ENCODE data around the gene AP1G1.
A peak's percentile ranks its signal among the peaks of the same experiment; 100 is the strongest.
"Not testable (repeated sequence)": the region's sequence is repeated elsewhere in the genome, so short reads cannot be mapped to it uniquely, and the experiment has no call there.

AP1G1 gene

DNA sequence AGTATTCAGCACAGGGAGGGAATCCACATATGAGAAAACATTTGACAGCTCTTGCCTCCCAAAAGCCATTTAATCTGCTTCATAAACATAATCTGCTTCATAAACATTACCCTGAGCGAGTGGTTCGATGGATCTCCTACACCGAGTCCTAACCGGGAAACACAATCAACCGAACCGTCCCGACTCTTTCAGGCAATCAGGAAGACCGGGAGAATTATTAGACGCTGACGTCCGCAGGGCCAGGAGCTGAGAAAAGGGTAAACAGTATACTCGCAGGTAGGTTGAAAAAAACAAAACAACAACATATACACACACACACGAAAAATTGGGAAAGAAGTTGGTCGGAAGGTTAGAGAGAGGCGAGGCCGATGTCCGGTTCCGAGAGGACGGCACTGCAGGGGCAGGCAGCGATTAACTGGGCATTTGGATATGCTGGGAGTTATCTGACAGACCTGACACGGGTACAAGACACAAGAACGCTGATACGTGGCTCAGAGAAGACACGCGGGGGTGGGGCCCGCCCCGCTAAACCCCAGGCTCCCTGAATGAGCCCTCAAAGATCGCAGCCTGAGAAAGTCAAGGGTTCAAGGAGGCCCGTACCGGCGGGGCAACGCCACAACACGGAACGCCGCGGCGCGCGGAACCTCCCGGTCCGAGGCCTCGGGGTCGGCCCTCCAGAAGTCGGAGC lies 585 bp downstream of the AP1G1 start:
- DNase-seq = peak; percentile 20

- DNase-seq = no peak
Measured at GRCh38 chr16:71803305-71803690, 5.3 kb downstream of the AP1G1 start.

GRCh38 chr16:71796501-71797097 lies 12.0 kb downstream of the AP1G1 start:
- DNase-seq = no peak

- no peak for DNase-seq
Measured at GRCh38 chr16:71794943-71795342, 13.7 kb downstream of the AP1G1 start.

DNA sequence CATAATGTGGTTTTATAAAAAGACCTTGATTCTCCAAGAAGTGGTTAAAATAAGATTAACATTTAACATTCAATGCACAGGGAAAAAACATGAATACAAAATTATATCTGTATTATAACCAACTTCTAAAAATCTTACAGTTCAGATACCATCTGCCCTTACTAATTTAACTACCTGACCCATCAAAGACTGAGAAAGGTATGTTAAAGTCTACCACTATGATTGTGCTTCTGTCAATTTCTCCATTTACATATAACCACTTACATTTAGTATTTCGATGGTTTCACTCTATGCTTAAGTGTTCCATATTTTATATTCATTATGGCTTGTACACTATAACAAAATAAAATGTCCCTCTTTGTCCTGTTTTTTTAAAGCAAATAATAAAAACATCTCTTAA lies 14.6 kb downstream of the AP1G1 start:
- no peak for DNase-seq

- no peak for DNase-seq
Measured at GRCh38 chr16:71792176-71792575, 16.5 kb downstream of the AP1G1 start.

DNA sequence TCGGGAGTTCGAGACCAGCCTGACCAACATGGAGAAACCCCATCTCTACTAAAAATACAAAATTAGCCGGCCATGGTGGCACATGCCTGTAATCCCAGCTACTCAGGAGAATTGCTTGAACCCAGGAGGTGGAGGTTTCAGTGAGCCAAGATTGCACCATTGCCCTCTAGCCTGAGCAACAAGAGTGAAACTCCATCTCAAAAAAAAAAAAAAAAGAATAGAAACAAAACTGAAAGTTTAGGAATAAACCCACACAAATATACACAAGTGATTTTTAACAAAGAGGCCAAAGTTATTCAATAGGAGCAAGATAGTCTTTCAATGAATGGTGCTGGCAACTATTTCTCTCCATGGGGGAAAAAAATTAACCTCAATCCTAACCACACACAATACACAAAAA lies 18.3 kb downstream of the AP1G1 start:
- DNase-seq = not testable (repeated sequence)

- no peak for DNase-seq
Measured at GRCh38 chr16:71789136-71789535, 19.5 kb downstream of the AP1G1 start.

DNA sequence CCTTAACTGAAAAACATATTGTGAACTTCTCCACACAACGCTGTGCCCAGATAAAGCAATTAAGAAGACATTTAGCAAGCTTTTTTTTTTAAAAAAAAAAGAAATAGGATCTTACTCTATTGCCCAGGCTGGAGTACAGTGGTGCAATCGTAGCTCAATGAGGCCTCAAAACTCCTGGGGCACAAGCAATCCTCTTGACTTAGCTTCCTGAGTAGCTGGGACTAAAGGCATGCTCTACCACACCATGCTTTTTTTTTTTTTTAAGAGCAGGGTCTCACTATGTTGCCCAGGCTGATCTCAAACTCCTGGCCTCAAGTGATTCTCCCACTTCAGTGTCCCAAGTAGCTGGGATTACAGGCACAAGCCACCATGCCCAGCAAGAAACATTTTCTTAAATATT lies 20.1 kb downstream of the AP1G1 start:
- no peak for DNase-seq

DNA sequence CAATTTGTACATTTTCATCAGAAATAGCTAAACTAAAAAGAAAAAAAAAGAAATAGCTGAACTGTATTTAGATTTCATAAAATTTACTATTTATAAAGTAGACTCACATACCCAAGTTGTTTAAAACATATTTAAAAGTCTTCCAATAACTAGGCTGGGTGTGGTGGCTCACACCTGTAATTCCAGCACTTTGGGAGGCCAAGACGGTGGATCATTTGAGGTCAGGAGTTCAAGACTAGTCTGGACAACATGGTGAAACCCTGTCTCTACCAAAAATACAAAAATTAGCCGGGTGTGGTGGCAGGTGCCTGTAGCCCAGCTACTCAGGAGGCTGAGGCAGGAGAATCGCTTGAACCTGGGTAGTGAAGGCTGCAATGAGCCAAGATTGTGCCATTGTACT lies 23.5 kb downstream of the AP1G1 start:
- not testable (repeated sequence) for DNase-seq

DNA sequence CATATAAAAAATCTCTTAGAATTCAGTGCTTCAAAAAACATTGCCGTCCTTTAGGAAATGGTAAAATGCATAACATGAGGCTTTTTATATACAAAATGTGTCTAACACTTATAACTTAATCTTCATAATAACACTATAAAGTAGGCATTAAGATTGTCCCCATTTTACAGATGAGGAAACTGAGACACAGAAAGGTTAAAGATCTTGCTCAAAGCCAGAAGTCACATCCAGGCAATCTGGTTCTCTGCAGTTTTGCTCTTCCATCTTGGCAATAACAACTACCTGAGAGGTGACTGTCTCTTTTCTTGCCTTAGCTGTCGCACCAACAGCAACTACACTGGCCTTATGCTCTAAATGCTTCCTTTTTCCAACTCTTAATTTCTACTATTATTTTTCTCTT lies 24.5 kb downstream of the AP1G1 start:
- DNase-seq = no peak

DNA sequence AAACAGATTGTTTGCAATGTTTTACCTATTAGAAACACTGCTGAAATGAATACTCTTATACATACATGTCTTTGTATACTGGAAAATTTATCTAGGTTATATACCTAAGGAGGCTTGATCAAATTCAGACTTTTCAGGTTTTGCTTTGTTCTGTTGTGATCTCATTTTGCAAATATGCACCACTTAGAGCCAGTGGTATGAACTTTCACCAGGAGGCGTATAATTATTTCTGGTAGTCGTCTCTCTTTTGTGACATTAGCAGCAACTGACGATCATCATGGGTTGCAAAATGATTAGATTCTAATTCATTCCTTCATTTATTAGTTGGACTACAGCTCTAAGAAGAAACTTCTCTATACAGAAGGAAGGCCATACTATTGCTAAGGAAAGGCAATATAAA lies 26.9 kb downstream of the AP1G1 start:
- DNase-seq = peak; percentile 5

GRCh38 chr16:71780521-71781089 lies 28.0 kb downstream of the AP1G1 start:
- no peak for DNase-seq

GRCh38 chr16:71778780-71779179 lies 29.9 kb downstream of the AP1G1 start:
- DNase-seq = no peak

GRCh38 chr16:71777329-71777728 lies 31.3 kb downstream of the AP1G1 start:
- DNase-seq = no peak

DNA sequence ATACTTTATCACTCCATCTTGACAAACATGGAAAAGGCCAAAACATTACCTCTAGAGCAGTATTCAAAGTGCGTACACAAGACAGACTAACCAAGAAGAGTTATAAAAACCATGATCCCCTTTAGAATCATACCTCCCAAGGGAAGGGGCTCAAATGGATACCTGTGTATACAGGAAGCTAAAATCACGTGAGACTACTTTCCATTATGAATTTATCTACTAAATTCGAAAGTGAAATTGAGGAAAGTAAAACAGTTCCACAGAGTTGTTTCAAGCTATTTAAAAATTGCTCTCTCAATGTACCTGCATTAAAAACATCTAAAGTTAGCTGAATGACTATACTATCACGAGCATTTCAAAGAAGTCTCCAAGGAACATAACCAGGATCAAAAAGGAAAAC lies 32.7 kb downstream of the AP1G1 start:
- DNase-seq = no peak

- no peak for DNase-seq
Measured at GRCh38 chr16:71771571-71771970, 37.1 kb downstream of the AP1G1 start.

- no peak for DNase-seq
Measured at GRCh38 chr16:71769222-71769621, 39.4 kb downstream of the AP1G1 start.

DNA sequence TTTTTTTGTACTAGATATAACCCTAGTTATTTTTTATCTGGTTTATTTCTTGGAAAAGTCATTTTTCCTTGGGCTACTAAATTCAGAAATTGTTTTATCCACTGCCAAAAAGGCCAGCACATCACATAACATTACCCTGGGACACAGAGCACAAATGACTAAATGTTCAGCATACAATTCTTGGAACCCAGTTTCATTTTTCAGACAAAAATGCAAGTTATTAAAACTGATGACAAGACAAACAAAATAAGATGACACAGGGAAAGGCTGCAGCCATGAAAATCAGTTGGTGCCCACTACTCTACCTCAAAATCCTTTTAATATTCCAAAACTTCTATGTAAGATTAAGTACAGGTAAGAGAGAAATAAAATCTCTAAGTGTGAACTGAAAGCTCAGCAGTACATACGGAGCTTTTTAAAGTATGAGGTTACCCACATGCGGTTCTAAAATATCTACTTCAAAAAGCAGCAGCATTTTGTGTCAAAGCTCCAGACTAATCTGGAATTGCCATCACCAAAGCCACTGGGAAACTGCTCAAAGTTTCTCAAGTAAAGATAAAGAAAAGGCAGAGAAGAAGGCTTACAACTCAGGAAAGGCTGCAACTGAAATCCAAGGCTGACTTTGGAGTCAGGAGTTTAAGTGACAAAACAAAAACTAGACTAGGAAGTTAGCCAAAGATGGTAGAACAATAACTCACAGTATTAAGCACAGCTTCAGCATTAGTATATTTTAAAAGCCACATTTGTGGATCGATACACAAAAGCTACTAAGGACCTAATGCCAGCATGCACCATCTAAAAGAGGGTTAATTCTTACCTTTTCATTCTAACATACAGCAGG lies 41.4 kb downstream of the AP1G1 start:
- DNase-seq = peak; percentile 3

DNA sequence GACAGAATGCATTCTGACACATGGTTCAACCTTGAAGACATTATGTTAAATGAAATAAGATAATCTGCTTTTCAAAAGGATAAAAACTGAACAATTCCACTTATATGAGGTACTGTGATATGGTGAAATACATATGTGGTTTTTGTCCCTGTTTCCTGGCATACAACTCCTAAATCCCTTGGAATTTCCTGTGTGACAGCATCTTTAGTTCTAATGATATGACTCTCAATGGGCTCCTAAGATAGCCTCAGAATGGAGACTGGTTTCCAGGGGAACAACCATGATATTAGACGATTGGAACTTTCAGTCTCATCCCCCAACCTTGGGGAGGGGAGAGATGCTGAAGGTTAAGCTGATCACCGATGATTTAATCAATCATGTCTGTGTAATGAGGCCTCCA lies 46.4 kb downstream of the AP1G1 start:
- peak; percentile 75 for DNase-seq

- DNase-seq = no peak
Measured at GRCh38 chr16:71761097-71761496, 47.5 kb downstream of the AP1G1 start.

DNA sequence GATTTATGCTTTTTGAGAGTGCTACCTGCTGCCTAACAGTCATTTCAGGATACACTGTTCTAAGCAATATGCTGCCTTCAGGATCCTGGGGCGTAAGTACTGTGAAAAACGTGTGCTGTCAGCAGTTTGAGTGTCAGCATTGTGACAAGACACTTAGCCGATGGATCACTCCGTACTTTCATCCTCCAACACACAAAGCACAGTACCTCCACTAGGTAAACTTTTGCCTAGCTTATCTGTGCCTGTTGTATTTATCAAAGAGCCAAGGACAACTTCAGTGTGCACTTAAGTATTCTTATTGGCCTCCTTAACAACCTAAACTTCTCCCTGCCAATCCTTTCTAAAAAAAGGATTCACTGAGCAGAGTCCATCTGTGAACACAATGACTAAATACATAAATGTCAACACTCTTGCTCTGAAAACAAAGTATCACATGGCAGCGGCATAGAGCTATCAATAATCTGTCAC lies 50.3 kb downstream of the AP1G1 start:
- DNase-seq = no peak

DNA sequence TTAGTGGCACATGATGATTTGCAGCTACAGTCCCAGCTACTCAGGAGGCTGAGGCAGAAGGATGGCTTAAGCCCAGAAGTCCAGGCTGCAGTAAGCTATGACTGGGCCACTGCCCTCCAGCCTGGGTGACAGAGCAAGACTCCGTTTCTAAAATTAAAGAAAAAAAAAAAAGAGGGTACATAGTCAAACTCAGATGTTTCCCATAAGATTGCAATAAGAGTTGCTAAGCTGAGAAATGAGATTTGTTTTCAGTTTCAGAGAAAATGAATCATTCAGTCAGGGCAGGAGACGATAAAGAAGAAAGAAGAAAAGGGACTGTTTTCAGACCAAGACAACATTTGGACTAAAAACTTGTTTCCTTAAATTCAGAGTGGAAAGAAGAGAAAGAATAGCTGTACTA lies 54.0 kb downstream of the AP1G1 start:
- DNase-seq = no peak

DNA sequence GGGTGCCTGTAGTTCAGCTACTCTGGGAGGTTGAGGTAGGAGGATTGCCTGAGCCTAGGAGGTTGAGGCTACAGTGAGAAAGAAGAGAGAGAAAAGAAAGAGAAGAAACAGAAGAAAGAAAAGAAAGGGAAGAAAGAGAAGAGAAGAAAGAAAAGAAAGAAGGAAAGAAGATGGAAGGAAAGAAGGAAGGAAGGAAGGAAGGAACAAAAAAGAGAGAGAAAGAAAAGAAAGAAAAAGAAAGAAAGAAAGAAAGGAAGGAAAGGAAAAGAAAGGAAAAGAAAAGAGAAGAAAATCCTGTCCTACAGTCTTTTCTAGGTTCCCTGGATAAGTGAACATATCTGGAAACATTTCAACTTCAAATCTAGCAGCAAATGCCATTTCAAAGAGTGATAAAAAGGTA lies 54.5 kb downstream of the AP1G1 start:
- no peak for DNase-seq

Data from HCEC 1CT (cell line).